Subcutaneous abdominal adipose tissue (tissue), 5 donors: ENCODE data around the gene MGMT.
"Not testable (repeated sequence)": the region's sequence is repeated elsewhere in the genome, so short reads cannot be mapped to it uniquely, and the experiment has no call there.

Experiments used
- H3K27ac ChIP-seq: one replicate; pipeline ENCODE4 v1.7.0; 2013; ENCODE audit warnings: low read depth, mild to moderate bottlenecking, inconsistent platforms, low read length, moderate library complexity
- H3K27me3 ChIP-seq, 5 donors: one replicate each; pipeline ENCODE4 v1.7.0; 2013; ENCODE audit warnings: low read length in 5 of 5, inconsistent platforms in 1 of 5; ENCODE audit not compliant: control insufficient read depth in 5 of 5, insufficient read depth in 4 of 5
- H3K36me3 ChIP-seq, 5 donors: one replicate each; pipeline ENCODE4 v1.7.0; 2013; ENCODE audit warnings: low read length in 5 of 5; ENCODE audit not compliant: control insufficient read depth in 5 of 5, insufficient read depth in 5 of 5
- H3K4me1 ChIP-seq, 5 donors: one replicate each; pipeline ENCODE4 v1.7.0; 2013; ENCODE audit warnings: low read length in 5 of 5, mild to moderate bottlenecking in 3 of 5, moderate library complexity in 1 of 5; ENCODE audit not compliant: control insufficient read depth in 5 of 5, insufficient read depth in 5 of 5
- H3K4me3 ChIP-seq, 5 donors: one replicate each; pipeline ENCODE4 v1.7.0; 2013; ENCODE audit warnings: low read length in 5 of 5, low read depth in 1 of 5
- H3K9ac ChIP-seq, 5 donors: one replicate each; pipeline ENCODE4 v1.7.0; 2013; ENCODE audit warnings: low read length in 5 of 5, mild to moderate bottlenecking in 4 of 5, moderate library complexity in 3 of 5
- H3K9me3 ChIP-seq, 5 donors: one replicate each; pipeline ENCODE4 v1.7.0; 2013; ENCODE audit warnings: low read length in 5 of 5; ENCODE audit not compliant: control insufficient read depth in 5 of 5
- donor health status: healthy.
- donor health status: healthy.
- donor health status: healthy.
- donor health status: healthy.
- donor health status: healthy.

Gene MGMT

DNA sequence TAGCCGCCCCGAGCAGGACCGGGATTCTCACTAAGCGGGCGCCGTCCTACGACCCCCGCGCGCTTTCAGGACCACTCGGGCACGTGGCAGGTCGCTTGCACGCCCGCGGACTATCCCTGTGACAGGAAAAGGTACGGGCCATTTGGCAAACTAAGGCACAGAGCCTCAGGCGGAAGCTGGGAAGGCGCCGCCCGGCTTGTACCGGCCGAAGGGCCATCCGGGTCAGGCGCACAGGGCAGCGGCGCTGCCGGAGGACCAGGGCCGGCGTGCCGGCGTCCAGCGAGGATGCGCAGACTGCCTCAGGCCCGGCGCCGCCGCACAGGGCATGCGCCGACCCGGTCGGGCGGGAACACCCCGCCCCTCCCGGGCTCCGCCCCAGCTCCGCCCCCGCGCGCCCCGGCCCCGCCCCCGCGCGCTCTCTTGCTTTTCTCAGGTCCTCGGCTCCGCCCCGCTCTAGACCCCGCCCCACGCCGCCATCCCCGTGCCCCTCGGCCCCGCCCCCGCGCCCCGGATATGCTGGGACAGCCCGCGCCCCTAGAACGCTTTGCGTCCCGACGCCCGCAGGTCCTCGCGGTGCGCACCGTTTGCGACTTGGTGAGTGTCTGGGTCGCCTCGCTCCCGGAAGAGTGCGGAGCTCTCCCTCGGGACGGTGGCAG is at the start of gene MGMT:
MGMT (plus strand) TSS at position 539 of the 656 bp plus-strand sequence.
- peaks cover 2 to 20% (median 19%) of the 10 kb centered on the region in 5 donors for H3K4me1 ChIP-seq
- no peaks in the 10 kb centered on the region for H3K27me3 ChIP-seq
- peaks cover 0 to 12% (median 12%) of the 10 kb centered on the region in 5 donors for H3K36me3 ChIP-seq
- H3K9ac ChIP-seq, result peak within 1 kb of the TSS; percentile 63 to 80 (median 77)
- H3K27ac ChIP-seq, result peak within 1 kb of the TSS; percentile 78
- H3K9me3 ChIP-seq, result no peaks in the 10 kb centered on the region
- H3K4me3 ChIP-seq, result peak within 1 kb of the TSS; percentile 67 to 87 (median 81)

DNA sequence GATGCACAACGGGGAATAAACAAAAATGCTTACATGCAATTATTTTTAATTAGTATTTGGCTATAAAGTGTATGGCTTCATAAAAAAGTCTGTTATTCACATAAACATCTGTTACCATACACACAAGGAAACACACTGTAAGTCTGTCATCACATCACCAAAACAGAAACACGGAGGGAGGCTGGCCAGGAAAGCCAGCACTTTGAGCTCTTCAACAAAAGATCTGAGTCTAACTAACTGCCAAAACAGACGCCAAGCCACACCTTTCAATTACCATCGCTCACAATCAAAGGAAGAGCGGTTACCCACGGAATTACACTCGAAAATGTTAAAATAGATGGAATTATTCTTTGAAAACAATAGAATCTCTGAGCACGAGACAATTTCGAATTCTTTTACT is 49.2 kb upstream of the MGMT start:
- no peaks in the 10 kb centered on the region for H3K36me3 ChIP-seq

DNA sequence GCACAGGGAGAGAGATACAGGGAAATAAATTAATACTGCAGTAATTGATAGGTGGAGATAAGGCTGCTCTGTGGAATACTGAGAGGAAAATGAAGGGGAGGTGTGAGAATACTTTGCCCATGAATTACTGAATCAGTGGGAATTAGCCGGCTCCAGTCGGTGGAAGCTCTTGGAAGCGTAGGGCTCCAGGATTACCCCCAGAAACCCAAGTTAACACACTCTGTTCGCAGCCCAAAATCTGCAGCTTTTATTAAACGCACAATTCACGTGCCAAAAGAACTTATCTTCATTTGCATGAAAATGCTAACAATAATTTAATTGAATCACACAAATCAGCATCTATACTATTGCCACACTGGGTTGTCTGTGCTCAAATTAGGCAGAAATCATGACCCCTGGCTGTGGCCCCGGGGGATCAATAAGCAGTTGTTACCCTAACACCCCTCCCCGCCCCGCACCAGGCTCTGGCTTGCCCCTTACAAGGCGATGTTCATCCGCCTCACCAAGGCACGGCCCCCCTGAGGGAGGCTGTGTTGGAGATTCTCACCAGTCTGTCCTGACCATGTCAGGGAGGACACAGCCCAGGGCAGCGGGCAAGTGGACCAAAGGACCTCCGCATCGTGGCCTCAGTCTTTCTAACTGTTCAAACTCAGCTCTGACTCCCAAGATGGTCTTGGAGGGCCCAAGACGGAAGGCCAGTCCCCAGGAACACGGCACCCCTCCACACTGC is 48.4 kb upstream of the MGMT start:
- Histone ChIP-seq H3K9ac (no peak overlapping the region), H3K36me3 (no peaks in the 10 kb centered on the region), H3K4me3 (no peak overlapping the region), H3K9me3 (no peaks in the 10 kb centered on the region), H3K4me1 (peaks cover 0 to 40% (median 0%) of the 10 kb centered on the region in 5 donors), H3K27ac (no peak overlapping the region), H3K27me3 (peaks cover 0 to 2% (median 0%) of the 10 kb centered on the region in 5 donors)

More for the DNA sequence above, 49.2 kb upstream of the MGMT start:
- H3K9me3 ChIP-seq, result no peaks in the 10 kb centered on the region
- H3K27ac ChIP-seq, result peak overlapping the region; percentile 39
- H3K4me3 ChIP-seq, result no peak overlapping the region
- H3K4me1 ChIP-seq, result peaks cover 0 to 48% (median 0%) of the 10 kb centered on the region in 5 donors
- H3K9ac ChIP-seq, result no peak overlapping the region
- peaks cover 0 to 2% (median 0%) of the 10 kb centered on the region in 5 donors for H3K27me3 ChIP-seq

DNA sequence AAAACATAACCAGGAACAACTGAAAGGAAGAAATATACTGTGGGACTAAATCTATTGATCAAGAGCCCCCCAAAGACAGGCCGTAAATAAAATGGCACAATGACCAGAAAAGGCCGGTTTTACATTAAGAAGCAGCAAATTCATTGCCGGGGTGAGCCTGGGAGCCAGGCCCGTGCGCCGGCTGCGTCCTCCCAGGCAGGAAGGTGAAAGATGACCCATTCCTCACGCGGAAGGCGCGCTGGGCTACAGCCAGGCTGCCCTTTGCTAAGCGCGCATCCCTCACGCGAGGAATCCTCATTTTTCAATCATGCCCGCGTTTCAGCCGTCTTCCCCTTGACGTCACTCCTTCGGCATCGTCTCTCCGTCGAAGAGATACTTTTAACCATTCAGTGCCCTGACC is 47.6 kb upstream of the MGMT start:
- Histone ChIP-seq H3K36me3 (no peaks in the 10 kb centered on the region), H3K27me3 (peaks cover 0 to 2% (median 0%) of the 10 kb centered on the region in 5 donors), H3K9me3 (no peaks in the 10 kb centered on the region), H3K4me1 (peaks cover 0 to 34% (median 0%) of the 10 kb centered on the region in 5 donors), H3K4me3 (no peak overlapping the region), H3K9ac (no peak overlapping the region), H3K27ac (no peak overlapping the region)

DNA sequence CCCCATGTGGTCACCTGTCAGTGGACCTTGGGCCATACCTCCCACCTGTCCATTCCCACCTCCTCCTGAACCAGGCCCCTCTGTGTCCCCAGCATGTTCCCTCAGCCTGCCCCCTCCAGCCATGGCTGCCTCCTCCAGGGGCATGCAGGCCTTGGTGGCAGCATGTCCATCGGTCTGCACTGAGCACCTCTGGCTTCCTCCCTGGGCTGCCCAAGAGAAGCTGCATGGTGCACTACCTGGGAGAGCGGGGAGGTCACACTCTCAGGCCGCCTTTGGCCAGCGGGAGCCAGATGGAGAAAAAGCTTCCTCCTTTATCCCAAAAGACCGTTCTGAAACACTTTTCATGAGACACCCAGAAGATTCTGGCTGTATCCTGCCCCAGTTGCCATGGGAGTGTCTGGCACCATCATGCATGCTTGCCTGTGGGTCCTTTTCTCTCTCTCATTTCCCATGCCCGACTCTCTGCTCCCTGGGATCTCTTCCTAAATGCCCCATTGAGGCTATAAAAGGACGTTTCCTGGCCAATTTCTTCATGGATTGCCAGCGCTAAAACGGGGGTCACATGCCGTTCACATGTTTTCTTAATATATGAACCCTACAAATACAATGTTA is 45.5 kb upstream of the MGMT start:
- H3K9me3 ChIP-seq, result no peaks in the 10 kb centered on the region
- no peaks in the 10 kb centered on the region for H3K36me3 ChIP-seq
- H3K27me3 ChIP-seq, result peaks cover 0 to 2% (median 0%) of the 10 kb centered on the region in 5 donors
- H3K9ac ChIP-seq, result no peak overlapping the region
- H3K4me1 ChIP-seq, result peaks cover 0 to 27% (median 0%) of the 10 kb centered on the region in 5 donors
- no peak overlapping the region for H3K4me3 ChIP-seq
- no peak overlapping the region for H3K27ac ChIP-seq

DNA sequence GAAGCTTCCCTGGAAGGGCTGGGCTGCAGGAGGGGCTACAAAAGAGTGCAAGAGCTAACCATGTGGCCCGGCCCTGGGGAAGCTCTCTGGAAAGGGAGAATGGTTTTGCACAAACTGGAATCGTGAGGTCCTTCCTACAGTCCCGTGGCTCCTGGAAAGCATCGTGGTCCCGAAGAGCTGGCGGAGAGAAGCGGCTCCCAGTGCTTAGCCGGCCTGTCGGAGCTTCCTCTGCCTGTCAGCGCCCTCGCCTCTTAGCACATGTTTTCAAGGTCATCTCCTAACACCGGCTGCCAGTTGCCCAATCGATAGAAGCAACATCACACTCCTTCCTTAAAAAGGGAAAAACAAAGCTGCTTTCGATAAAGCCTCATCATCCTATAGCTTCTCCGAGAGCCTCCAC is 42.1 kb upstream of the MGMT start:
- no peak overlapping the region for H3K4me3 ChIP-seq
- H3K4me1 ChIP-seq, result peaks cover 0 to 3% (median 0%) of the 10 kb centered on the region in 5 donors
- H3K9ac ChIP-seq, result no peak overlapping the region
- no peaks in the 10 kb centered on the region for H3K36me3 ChIP-seq
- H3K9me3 ChIP-seq, result no peaks in the 10 kb centered on the region
- H3K27me3 ChIP-seq, result no peaks in the 10 kb centered on the region
- H3K27ac ChIP-seq, result no peak overlapping the region

DNA sequence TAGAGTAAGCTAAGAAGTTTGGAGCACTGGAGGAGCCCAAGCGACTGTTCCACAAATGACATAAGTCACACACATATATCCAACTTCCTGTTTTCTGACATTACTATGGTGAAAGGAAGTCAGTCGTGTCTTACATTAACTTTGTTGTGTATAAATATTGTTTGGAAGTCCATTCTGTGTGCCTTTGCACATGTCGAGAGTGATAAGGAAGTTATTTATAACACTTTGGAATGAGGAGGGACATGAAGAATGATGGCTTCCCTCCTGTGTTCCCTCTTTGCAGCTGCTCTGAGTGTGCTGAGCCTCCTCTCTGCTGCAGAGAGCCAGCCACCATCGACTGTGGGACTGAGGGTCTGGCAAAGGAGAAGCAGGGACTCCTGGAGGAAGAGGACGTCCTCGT is 40.4 kb upstream of the MGMT start:
- Histone ChIP-seq H3K9ac (no peak overlapping the region), H3K4me3 (no peak overlapping the region), H3K9me3 (no peaks in the 10 kb centered on the region), H3K27ac (no peak overlapping the region), H3K27me3 (no peaks in the 10 kb centered on the region), H3K36me3 (no peaks in the 10 kb centered on the region), H3K4me1 (peaks cover 0 to 6% (median 0%) of the 10 kb centered on the region in 5 donors)

DNA sequence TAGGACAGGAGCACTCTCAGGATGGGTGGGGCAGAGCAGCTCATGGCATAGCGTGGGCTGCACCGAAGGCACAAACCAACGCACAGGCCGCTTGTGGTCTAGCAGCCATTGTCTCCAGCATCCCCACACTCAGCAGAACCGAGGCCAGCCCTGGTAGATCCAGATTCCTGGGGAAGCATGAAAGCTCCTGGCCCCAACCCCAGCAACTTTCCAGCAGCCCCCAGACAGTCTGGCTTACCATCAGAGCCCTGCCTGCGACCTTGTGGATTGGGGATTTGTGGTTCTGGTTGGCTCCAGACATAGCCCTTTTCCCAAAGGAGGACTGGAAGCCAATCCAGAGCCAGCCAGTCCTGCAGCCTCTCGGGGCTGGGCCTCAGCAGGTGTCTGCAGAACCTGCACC is 33.8 kb upstream of the MGMT start:
- peaks cover 0 to 15% (median 5%) of the 10 kb centered on the region in 5 donors for H3K4me1 ChIP-seq
- peaks cover 0 to 6% (median 0%) of the 10 kb centered on the region in 5 donors for H3K9me3 ChIP-seq
- H3K9ac ChIP-seq, result no peak overlapping the region
- no peak overlapping the region for H3K27ac ChIP-seq
- no peak overlapping the region for H3K4me3 ChIP-seq
- peaks cover 0 to 3% (median 0%) of the 10 kb centered on the region in 5 donors for H3K27me3 ChIP-seq
- H3K36me3 ChIP-seq, result no peaks in the 10 kb centered on the region

DNA sequence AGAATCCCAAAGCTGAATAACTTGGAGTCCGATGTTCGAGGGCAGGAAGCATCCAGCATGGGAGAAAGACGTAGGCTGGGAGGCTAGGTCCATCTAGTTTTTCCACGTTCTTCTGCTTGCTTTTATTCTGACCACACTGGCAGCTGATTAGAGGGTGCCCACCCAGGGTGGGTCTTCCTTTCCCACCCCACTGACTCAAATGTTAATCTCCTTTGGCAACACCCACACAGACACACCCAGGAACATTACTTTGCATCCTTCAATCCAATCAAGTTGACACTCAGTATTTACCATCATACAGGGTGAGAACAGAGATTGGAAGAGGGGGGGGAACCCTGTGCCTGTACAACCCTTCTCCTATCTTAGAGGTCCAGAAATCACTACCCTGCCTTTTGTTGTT is 31.3 kb upstream of the MGMT start:
- not testable (repeated sequence) for H3K36me3 ChIP-seq, H3K4me3 ChIP-seq, H3K9me3 ChIP-seq, H3K27me3 ChIP-seq, H3K27ac ChIP-seq, H3K9ac ChIP-seq
- H3K4me1 ChIP-seq, result peaks cover 0 to 24% (median 6%) of the 10 kb centered on the region in 5 donors

DNA sequence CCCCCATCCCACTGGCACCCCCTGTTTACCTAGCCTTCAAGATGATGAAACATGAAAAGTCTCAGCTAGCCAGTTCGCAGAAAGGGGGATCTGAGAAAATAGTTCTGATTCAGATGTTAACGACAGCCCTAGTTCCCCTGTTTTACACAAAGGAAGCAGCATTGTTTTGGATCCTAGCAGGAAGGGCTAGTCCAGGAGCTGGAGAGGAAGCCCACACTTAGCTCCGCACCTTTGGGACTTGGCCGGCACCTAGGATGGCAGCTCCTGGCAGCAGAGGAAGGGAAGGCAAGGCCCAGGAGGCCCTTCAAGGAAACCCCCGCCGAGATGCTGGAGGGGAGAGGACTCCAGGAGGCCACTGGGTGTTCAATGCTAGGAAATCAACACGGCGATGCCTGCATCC is 29.0 kb upstream of the MGMT start:
- Histone ChIP-seq H3K27me3 (peaks cover 0 to under 1% (median 0%) of the 10 kb centered on the region in 5 donors), H3K36me3 (no peaks in the 10 kb centered on the region), H3K27ac (no peak overlapping the region), H3K9ac (no peak overlapping the region), H3K4me3 (no peak overlapping the region), H3K9me3 (peaks cover 0 to 6% (median 0%) of the 10 kb centered on the region in 5 donors), H3K4me1 (peaks cover 0 to 19% (median 6%) of the 10 kb centered on the region in 5 donors)
